H1 (cell line): ENCODE data around the gene TNC. TPM values are rescaled to one million over a fixed set of nuclear protein-coding genes. Genes with fewer than 3 reads are reported as not detected.

Source experiments
- E2F6 ChIP-seq: IDR thresholded peaks from 2 replicates; pipeline ENCODE4 v1.6.1; 2012; ENCODE audit warnings: inconsistent platforms
- polyA plus RNA-seq, 7 experiments: library from polyadenylated mRNA; depleted of rRNA in 3 of 7; stranded (reverse) in 5 of 7; unstranded in 2 of 7; fragments of >200 nt in 5 of 7; fragments of 200-250 nt in 2 of 7; gene quantifications; 1 replicate in 5 of 7; 2 replicates in 1 of 7; 4 replicates in 1 of 7; pipeline versions ENCODE4 v1.2.1 to v1.2.3, GENCODE V29; 2011 to 2013; ENCODE audit warnings: missing spikeins in 2 of 7, mixed read lengths in 2 of 7
- total RNA-seq: library from RNA; stranded (reverse); fragmentation: NEBNext Ultra II Directional; extraction: Animal tissue kit (Norgen Biotek cat#: 25700); gene quantifications from 2 replicates; pipeline ENCODE4 v1.2.1, GENCODE V29; 2021

TNC gene
- total and polyA plus RNA-seq, 2 of the 8 experiments (the other 6 are each of a cell fraction or from before 2014, with no cell fraction given) = 6.2 to 11.4 TPM

GRCh38 chr9:115154617-115155016, 36.7 kb upstream of the TNC start (continued):
- TF ChIP-seq E2F6 = no peak
- TF ChIP-seq, all 59 proteins: peak for 0
